Panc1 (cell line): ENCODE measurements around the gene ANAPC16.

Source experiments
- POLR2AphosphoS5 ChIP-seq: IDR thresholded peaks from 2 replicates; pipeline ENCODE4 v1.6.1; 2012; ENCODE audit warnings: mild to moderate bottlenecking, low read depth, low read length, moderate library complexity
- SIN3A ChIP-seq: IDR thresholded peaks from 2 replicates; pipeline ENCODE4 v1.6.1; 2012; ENCODE audit warnings: low read depth, mild to moderate bottlenecking, low read length, moderate library complexity, borderline replicate concordance; ENCODE audit not compliant: insufficient read depth
- TCF7L2 ChIP-seq: IDR thresholded peaks from 2 replicates; pipeline ENCODE4 v1.6.1; 2011; ENCODE audit warnings: mild to moderate bottlenecking, low read depth, low read length, inconsistent platforms
- TF ChIP-seq, protein P1 (sequence below): fragments of 450-650 bp; IDR thresholded peaks from 2 replicates; pipeline ENCODE4 v1.5.1; 2017; ENCODE audit warnings: mild to moderate bottlenecking
- TF ChIP-seq, protein P2 (sequence below), 2 experiments: IDR thresholded peaks; 2 replicates each; pipeline ENCODE4 v1.6.1; 2011 to 2012; ENCODE audit warnings: low read depth in 2 of 2, control low read depth in 1 of 2, low read length in 1 of 2, mild to moderate bottlenecking in 1 of 2, moderate library complexity in 1 of 2; ENCODE audit not compliant: insufficient read depth in 1 of 2

DNA sequence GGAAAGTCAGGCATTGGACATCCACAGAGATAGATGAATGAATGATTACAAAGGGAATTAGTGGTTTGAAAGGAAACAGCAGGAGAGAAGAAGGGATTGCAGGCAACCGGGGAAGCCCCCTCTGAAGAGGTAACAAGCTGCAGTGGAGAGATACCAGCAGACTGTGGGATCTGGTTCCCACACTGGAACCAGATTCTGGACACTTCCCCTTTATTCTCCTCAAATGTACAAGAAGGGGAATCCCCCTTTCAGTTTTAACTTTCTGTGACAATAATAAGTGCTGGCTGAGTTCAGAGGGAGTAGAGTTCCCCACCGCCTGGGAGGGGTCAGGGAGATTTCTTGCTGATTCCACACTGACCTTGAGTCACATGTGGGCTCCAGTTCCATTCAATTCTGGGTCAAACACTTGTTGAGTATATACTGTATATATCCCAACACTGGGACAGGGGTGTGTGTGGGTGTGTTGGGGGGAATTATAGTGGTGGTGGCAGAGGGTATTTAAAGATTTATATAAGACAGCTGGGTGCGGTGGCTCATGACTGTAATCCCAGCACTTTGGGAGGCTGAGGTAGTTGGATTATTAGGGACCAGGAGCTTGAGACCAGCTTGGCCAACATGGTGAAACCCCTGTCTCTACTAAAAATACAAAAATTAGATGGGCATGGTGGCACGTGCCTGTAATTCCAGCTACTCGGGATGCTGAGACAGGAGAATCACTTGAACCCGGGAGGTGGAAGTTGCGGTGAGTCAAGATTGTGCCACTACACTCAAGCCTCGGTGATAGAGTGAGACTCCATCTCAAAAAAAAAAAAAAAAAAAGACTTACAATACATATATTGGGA, 41.5 kb downstream of the ANAPC16 start:
- TF ChIP-seq, protein P1, sequence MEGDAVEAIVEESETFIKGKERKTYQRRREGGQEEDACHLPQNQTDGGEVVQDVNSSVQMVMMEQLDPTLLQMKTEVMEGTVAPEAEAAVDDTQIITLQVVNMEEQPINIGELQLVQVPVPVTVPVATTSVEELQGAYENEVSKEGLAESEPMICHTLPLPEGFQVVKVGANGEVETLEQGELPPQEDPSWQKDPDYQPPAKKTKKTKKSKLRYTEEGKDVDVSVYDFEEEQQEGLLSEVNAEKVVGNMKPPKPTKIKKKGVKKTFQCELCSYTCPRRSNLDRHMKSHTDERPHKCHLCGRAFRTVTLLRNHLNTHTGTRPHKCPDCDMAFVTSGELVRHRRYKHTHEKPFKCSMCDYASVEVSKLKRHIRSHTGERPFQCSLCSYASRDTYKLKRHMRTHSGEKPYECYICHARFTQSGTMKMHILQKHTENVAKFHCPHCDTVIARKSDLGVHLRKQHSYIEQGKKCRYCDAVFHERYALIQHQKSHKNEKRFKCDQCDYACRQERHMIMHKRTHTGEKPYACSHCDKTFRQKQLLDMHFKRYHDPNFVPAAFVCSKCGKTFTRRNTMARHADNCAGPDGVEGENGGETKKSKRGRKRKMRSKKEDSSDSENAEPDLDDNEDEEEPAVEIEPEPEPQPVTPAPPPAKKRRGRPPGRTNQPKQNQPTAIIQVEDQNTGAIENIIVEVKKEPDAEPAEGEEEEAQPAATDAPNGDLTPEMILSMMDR = no peak
- TF ChIP-seq SIN3A (no peak), TCF7L2 (no peak), POLR2AphosphoS5 (no peak)
- TF ChIP-seq, protein P2, sequence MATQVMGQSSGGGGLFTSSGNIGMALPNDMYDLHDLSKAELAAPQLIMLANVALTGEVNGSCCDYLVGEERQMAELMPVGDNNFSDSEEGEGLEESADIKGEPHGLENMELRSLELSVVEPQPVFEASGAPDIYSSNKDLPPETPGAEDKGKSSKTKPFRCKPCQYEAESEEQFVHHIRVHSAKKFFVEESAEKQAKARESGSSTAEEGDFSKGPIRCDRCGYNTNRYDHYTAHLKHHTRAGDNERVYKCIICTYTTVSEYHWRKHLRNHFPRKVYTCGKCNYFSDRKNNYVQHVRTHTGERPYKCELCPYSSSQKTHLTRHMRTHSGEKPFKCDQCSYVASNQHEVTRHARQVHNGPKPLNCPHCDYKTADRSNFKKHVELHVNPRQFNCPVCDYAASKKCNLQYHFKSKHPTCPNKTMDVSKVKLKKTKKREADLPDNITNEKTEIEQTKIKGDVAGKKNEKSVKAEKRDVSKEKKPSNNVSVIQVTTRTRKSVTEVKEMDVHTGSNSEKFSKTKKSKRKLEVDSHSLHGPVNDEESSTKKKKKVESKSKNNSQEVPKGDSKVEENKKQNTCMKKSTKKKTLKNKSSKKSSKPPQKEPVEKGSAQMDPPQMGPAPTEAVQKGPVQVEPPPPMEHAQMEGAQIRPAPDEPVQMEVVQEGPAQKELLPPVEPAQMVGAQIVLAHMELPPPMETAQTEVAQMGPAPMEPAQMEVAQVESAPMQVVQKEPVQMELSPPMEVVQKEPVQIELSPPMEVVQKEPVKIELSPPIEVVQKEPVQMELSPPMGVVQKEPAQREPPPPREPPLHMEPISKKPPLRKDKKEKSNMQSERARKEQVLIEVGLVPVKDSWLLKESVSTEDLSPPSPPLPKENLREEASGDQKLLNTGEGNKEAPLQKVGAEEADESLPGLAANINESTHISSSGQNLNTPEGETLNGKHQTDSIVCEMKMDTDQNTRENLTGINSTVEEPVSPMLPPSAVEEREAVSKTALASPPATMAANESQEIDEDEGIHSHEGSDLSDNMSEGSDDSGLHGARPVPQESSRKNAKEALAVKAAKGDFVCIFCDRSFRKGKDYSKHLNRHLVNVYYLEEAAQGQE (IDR thresholded peaks at IDR 0.05; ENCODE audit: insufficient read depth in 1 of 2, low read depth in 2 of 2, low read length in 1 of 2) = no peak
